C4-2B (cell line): ENCODE results near the gene ZDHHC7.

Experiments used
- H3K27ac ChIP-seq: fragments of 450-650 bp; 2 replicates; pipeline ENCODE4 v1.5.1; 2017
- ZFX ChIP-seq: fragments of 450-650 bp; IDR thresholded peaks from 2 replicates; pipeline ENCODE4 v1.6.1; 2017
- TF ChIP-seq, protein P1 (sequence below): fragments of 450-650 bp; conservative IDR thresholded peaks from 2 replicates; pipeline ENCODE4 v1.5.1; 2017; ENCODE audit warnings: mild to moderate bottlenecking

ZDHHC7 gene

GRCh38 chr16:84982434-84982833 is 28.9 kb downstream of the ZDHHC7 start:
- TF ChIP-seq, protein P1, sequence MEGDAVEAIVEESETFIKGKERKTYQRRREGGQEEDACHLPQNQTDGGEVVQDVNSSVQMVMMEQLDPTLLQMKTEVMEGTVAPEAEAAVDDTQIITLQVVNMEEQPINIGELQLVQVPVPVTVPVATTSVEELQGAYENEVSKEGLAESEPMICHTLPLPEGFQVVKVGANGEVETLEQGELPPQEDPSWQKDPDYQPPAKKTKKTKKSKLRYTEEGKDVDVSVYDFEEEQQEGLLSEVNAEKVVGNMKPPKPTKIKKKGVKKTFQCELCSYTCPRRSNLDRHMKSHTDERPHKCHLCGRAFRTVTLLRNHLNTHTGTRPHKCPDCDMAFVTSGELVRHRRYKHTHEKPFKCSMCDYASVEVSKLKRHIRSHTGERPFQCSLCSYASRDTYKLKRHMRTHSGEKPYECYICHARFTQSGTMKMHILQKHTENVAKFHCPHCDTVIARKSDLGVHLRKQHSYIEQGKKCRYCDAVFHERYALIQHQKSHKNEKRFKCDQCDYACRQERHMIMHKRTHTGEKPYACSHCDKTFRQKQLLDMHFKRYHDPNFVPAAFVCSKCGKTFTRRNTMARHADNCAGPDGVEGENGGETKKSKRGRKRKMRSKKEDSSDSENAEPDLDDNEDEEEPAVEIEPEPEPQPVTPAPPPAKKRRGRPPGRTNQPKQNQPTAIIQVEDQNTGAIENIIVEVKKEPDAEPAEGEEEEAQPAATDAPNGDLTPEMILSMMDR: no peak
- TF ChIP-seq ZFX: no peak
- H3K27ac ChIP-seq: no peak overlapping the region

- H3K27ac ChIP-seq: no peak overlapping the region
- TF ChIP-seq ZFX: no peak
- TF ChIP-seq, protein P1: no peak
Measured at GRCh38 chr16:84979516-84979915, 31.8 kb downstream of the ZDHHC7 start.

GRCh38 chr16:84976644-84977400 is 34.5 kb downstream of the ZDHHC7 start:
- no peak for TF ChIP-seq ZFX
- TF ChIP-seq, protein P1: no peak
- H3K27ac ChIP-seq: peak overlapping the region; percentile 63

GRCh38 chr16:84975522-84975921 is 35.8 kb downstream of the ZDHHC7 start:
- no peak for TF ChIP-seq ZFX
- TF ChIP-seq, protein P1: no peak
- no peak overlapping the region; the same call in 1 of the 2 replicates for H3K27ac ChIP-seq

DNA sequence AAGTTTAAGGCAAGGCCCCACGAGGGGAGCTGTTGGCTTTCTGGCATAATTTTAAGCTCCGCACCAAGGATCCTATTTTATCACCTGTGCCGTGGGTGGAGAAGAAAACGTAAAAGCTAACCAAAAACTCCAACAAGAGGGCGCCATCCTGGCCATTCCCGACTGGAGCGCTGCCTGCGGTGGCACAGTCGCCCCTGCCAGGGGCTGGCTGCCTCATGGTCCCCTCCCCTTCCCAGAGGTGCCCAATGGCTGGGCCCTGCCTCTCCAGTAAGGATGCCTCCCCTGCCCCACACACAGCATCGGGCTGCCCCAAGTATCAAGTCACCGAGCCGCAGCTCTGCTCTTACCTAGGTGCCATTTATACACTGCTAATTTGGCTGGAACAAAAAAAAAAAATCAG is 36.3 kb downstream of the ZDHHC7 start:
- TF ChIP-seq, protein P1: no peak
- no peak for TF ChIP-seq ZFX
- H3K27ac ChIP-seq: no peak overlapping the region

DNA sequence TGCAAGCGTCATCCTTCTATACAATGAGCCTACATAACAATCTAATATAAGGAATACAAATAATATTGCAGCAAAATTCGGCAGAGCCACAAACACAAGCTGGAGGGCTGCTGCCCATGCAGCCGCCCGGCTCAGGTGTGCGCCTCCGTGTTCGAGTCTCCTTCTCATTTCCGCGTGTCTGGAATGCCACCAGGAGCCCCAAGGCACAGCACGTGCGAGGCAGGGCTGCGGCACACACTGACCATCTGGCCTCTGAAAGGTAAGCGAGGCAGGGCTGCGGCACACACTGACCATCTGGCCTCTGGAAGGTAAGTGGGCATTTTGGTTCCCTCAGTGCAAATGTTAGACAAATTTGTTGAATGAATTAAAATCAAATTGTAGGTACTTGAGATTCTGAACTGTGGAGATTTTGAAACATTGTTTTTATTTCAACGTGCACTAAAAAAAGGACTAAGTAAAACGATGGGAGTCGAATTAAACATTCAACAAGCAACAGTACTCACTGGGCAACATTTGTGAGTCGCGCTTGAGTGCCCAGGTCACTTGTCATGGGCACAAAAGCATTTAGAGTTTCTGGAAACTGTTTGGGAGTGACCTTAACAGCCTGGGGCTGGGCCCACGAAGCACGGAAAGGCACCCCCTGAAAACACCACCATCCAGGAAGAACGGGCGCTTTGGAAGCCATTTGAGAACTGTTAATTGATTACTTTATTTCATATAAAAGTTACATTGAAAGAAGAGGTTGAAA is 37.4 kb downstream of the ZDHHC7 start:
- no peak overlapping the region; the same call in 1 of the 2 replicates for H3K27ac ChIP-seq
- TF ChIP-seq, protein P1: no peak
- TF ChIP-seq ZFX: no peak

DNA sequence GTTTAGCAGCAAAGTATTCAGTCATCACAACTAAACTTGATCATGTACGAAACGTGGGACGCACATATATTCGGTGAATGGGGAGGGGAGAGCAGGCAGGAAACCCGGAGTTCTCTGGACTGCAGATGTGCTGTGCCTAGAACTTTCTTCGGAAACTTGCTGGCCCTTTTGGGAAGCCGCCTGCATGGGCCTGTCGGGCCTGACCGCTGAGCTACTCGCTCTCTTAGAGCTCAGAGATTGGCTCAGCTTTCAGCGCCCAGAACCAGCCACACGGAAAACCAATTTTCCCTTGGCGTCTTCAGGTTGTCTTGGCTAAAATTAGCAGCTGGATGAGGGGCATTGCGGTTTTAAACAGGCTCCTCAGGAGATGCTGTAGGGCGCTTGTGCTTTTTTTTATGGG is 38.1 kb downstream of the ZDHHC7 start:
- TF ChIP-seq, protein P1: no peak
- no peak for TF ChIP-seq ZFX
- peak overlapping the region; percentile 63 for H3K27ac ChIP-seq
